NCI-H1048 (cell line): Measurements from ENCODE around the gene DIP2B.
"Not testable (repeated sequence)": the region's sequence is repeated elsewhere in the genome, so short reads cannot be mapped to it uniquely, and the experiment has no call there.

Source experiments
- DNase-seq: peaks from one replicate; lab custom pipeline; 2025; lab: John Stamatoyannopoulos, UW

DIP2B gene

GRCh38 chr12:50520416-50521207 lies 15.8 kb downstream of the DIP2B start:
- no peak for DNase-seq

GRCh38 chr12:50521781-50522180 lies 17.0 kb downstream of the DIP2B start:
- DNase-seq = not testable (repeated sequence)

- no peak for DNase-seq
These were observed 19.0 kb downstream of the DIP2B start for GRCh38 chr12:50523772-50524171.

GRCh38 chr12:50524621-50525020 lies 19.8 kb downstream of the DIP2B start:
- DNase-seq = no peak

- no peak for DNase-seq
These were observed 20.6 kb downstream of the DIP2B start for GRCh38 chr12:50525422-50525821.

- no peak for DNase-seq
These were observed 22.6 kb downstream of the DIP2B start for GRCh38 chr12:50527359-50527726.

- DNase-seq = no peak
These were observed 24.0 kb downstream of the DIP2B start for GRCh38 chr12:50528800-50529199.

GRCh38 chr12:50529345-50529744 lies 24.6 kb downstream of the DIP2B start:
- no peak for DNase-seq

- DNase-seq = no peak
These were observed 25.7 kb downstream of the DIP2B start for GRCh38 chr12:50530532-50530931.

- no peak for DNase-seq
These were observed 28.4 kb downstream of the DIP2B start for GRCh38 chr12:50533203-50533584.

GRCh38 chr12:50533971-50534370 lies 29.2 kb downstream of the DIP2B start:
- DNase-seq = no peak

GRCh38 chr12:50536831-50537537 lies 32.2 kb downstream of the DIP2B start:
- DNase-seq = no peak

GRCh38 chr12:50537538-50537919 lies 32.7 kb downstream of the DIP2B start:
- DNase-seq = no peak

GRCh38 chr12:50538182-50538581 lies 33.4 kb downstream of the DIP2B start:
- no peak for DNase-seq

- no peak for DNase-seq
These were observed 36.4 kb downstream of the DIP2B start for GRCh38 chr12:50541139-50541538.

- DNase-seq = no peak
These were observed 37.7 kb downstream of the DIP2B start for GRCh38 chr12:50542448-50542847.

- DNase-seq = not testable (repeated sequence)
These were observed 38.4 kb downstream of the DIP2B start for GRCh38 chr12:50543188-50543587.

- no peak for DNase-seq
These were observed 40.4 kb downstream of the DIP2B start for GRCh38 chr12:50545213-50545612.

- DNase-seq = no peak
These were observed 41.0 kb downstream of the DIP2B start for GRCh38 chr12:50545786-50546185.

- no peak for DNase-seq
These were observed 41.9 kb downstream of the DIP2B start for GRCh38 chr12:50546441-50547318.

GRCh38 chr12:50547742-50548141 lies 43.0 kb downstream of the DIP2B start:
- no peak for DNase-seq

GRCh38 chr12:50549885-50550284 lies 45.1 kb downstream of the DIP2B start:
- no peak for DNase-seq
